ENCODE measurements around the gene POC1A. TPM values are rescaled to one million over a fixed set of nuclear protein-coding genes. Genes with fewer than 3 reads are reported as not detected.
"Not testable (repeated sequence)": the region's sequence is repeated elsewhere in the genome, so short reads cannot be mapped to it uniquely, and the experiment has no call there.

The POC1A gene
- total RNA-seq, 1 donor from 2014 or later, result 30.1 TPM

DNA sequence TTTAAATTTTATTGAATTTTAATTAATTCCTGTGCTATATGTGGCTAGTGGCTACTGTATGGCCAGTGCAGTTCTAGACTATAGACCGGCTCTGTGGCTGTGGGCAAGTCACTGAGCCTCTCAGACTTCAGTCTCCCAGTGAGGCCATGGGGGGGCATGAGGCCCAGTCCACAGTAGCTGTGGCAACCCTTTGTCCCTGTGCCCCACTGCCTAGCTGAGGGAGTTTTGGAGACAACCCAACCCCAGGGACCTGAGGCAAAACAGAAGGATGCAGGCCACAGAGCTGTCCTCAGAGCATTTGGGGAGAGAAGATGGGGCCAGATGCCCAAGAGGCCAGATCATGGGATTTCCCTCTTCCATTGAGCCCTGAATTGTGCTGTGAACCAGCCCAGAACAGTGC, 18.9 kb upstream of the POC1A start:
- Mint-ChIP-seq H3K4me1 (peaks cover 11% of the 10 kb centered on the region), H3K9me3 (no peaks in the 10 kb centered on the region), H3K27ac (ENCODE audit: unreplicated experiment) (no peak overlapping the region), H3K36me3 (ENCODE audit: low read depth) (no peaks in the 10 kb centered on the region), H3K4me3 (no peak overlapping the region), H3K27me3 (ENCODE audit: low read depth) (no peaks in the 10 kb centered on the region)
- no peak for DNase-seq (ENCODE audit: low read depth, low spot score)
- TF ChIP-seq CTCF (conservative IDR thresholded peaks at IDR 0.05), result no peak

- TF ChIP-seq CTCF (conservative IDR thresholded peaks at IDR 0.05), result no peak
- DNase-seq (ENCODE audit: low read depth, low spot score), result no peak
- H3K4me1 Mint-ChIP-seq, result peaks cover 10% of the 10 kb centered on the region
- no peak overlapping the region for H3K4me3 Mint-ChIP-seq
- no peaks in the 10 kb centered on the region for H3K9me3 Mint-ChIP-seq
- H3K27me3 Mint-ChIP-seq (ENCODE audit: low read depth), result no peaks in the 10 kb centered on the region
- H3K36me3 Mint-ChIP-seq (ENCODE audit: low read depth), result no peaks in the 10 kb centered on the region
- H3K27ac Mint-ChIP-seq (ENCODE audit: unreplicated experiment), result no peak overlapping the region
These were observed 18.1 kb upstream of the POC1A start for GRCh38 chr3:52172262-52172757.

DNA sequence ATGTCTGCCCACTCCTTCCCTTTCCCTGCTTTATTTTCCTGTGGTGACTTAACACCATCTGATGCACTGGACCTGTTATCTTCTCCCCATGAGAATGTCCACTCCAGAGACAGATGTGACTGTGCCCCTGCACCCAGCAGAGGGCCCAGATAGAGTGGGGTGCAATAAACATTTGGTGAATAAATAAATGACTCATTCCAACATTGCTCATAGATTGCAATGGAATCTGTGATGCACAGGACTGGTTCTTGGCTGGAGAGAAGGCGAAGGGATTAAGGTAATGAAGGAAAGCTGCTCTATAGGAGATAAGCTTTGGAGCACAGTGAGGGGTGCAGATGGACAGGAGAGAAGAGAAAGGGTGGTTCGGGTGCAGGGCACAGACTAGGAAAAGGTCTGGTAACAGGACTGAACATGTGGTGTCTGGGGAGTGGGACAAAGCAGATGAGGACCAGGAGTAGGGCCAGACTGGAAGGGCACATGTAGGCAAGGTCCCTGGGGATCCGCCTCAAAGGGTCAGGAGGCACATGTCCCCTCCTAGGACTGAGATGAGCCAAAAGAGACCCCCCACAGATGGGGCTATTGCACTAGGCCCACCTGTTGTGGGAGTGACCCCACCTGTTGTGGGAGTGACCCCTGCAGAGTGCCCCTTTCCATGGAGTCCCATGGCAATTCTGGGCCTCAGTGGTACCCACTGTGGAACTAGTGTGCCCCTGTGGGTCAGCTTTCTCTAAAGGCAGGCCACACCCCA, 17.5 kb upstream of the POC1A start:
- Mint-ChIP-seq H3K27ac (ENCODE audit: unreplicated experiment) (no peak overlapping the region), H3K27me3 (ENCODE audit: low read depth) (no peaks in the 10 kb centered on the region), H3K4me3 (no peak overlapping the region), H3K4me1 (peaks cover 8% of the 10 kb centered on the region), H3K36me3 (ENCODE audit: low read depth) (no peaks in the 10 kb centered on the region), H3K9me3 (no peaks in the 10 kb centered on the region)
- no peak for TF ChIP-seq CTCF (conservative IDR thresholded peaks at IDR 0.05)
- no peak for DNase-seq (ENCODE audit: low read depth, low spot score)

GRCh38 chr3:52170217-52170616, 16.0 kb upstream of the POC1A start:
- not testable (repeated sequence) for H3K27me3 Mint-ChIP-seq (ENCODE audit: low read depth); H3K27ac Mint-ChIP-seq (ENCODE audit: unreplicated experiment); DNase-seq (ENCODE audit: low read depth, low spot score); H3K4me3 Mint-ChIP-seq; H3K9me3 Mint-ChIP-seq; H3K4me1 Mint-ChIP-seq; H3K36me3 Mint-ChIP-seq (ENCODE audit: low read depth)

DNA sequence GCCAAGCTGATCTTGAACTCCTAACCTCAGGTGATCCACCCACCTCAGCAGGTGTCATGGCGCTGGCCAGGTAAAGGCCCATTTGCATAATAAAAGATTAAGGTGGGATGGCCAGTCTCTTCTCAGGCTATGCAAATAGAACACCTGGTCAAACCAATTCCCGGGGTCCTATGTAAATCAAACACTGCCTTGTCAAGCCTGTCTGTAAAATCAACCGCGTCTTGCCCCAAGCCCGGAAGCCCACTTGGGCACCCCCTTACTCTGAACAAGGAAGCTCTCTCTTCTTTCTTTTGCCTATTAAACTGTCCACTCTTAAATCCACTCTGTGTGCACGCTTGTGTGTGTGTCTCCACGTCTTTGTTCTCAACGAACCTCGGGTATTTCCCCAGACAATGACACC, 13.0 kb upstream of the POC1A start:
- Mint-ChIP-seq H3K36me3 (ENCODE audit: low read depth) (no peaks in the 10 kb centered on the region), H3K27me3 (ENCODE audit: low read depth) (no peaks in the 10 kb centered on the region), H3K9me3 (peaks cover 2% of the 10 kb centered on the region), H3K4me1 (peaks cover 4% of the 10 kb centered on the region), H3K27ac (ENCODE audit: unreplicated experiment) (no peak overlapping the region), H3K4me3 (no peak overlapping the region)
- TF ChIP-seq CTCF (conservative IDR thresholded peaks at IDR 0.05), result no peak
- no peak for DNase-seq (ENCODE audit: low read depth, low spot score)

DNA sequence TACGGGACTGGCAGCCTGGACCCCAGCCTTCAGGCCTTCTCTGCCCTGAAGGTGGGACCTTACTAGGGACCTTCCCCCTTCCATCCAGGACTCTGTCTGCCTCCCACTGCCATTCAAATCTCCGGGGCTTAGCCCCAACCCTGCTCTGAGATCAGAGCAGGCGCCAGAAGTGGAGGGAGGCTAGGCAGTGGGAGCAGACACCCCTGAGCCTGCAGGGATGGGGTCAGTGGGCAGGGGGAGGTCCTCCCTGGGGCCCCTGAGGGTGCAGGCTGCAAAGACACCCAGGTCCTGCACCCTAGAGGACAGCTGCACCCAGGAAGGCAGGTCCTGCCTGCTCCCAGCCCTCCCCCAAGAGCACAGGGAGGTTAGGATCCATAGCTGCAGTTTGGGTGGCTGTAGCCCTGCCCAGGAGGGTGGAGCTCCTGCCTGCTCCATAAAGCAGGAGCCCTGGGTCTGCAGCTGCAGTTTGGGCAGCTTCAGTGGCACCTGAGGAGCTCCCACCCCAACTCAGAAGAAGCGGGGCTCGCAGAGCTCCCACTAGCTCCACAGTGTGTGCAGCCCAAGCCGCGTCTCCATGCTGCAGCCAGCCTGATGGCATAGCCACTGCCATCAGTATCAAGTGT, 8.1 kb upstream of the POC1A start:
- Mint-ChIP-seq H3K27me3 (ENCODE audit: low read depth) (no peaks in the 10 kb centered on the region), H3K36me3 (ENCODE audit: low read depth) (no peaks in the 10 kb centered on the region), H3K4me1 (peaks cover 2% of the 10 kb centered on the region), H3K4me3 (no peak overlapping the region), H3K9me3 (peaks cover 2% of the 10 kb centered on the region), H3K27ac (ENCODE audit: unreplicated experiment) (no peak overlapping the region)
- no peak for DNase-seq (ENCODE audit: low read depth, low spot score)
- TF ChIP-seq CTCF (conservative IDR thresholded peaks at IDR 0.05), result no peak
